Upper lobe of left lung (tissue), 6 donors: ENCODE measurements around the gene HOXB2. TPM values are rescaled to one million over a fixed set of nuclear protein-coding genes. Genes with fewer than 3 reads are reported as not detected.
"Not testable (repeated sequence)": the region's sequence is repeated elsewhere in the genome, so short reads cannot be mapped to it uniquely, and the experiment has no call there.

Experiments
- ATAC-seq, 2 donors: fragments of 200-7000 bp; cut with Tn5 transposase; one replicate each; pipeline ENCODE4 v1.9.1; 2022; ENCODE audit warnings: mild to moderate bottlenecking in 2 of 2, moderate library complexity in 2 of 2; ENCODE audit not compliant: low FRiP score in 2 of 2
- DNase-seq, 2 donors: peaks; one replicate each; pipeline ENCODE4 v3.0.0-alpha.2; 2019 to 2020
- H3K27ac ChIP-seq, 4 donors: fragments of 200-600 bp; sonication (generic); one replicate each; pipeline ENCODE4 v1.5.1; 2016 to 2019
- H3K27me3 ChIP-seq, 4 donors: fragments of 200-600 bp; sonication (generic); one replicate each; pipeline ENCODE4 v1.5.1; 2017 to 2019
- H3K36me3 ChIP-seq, 4 donors: fragments of 200-600 bp; sonication (generic); one replicate each; pipeline ENCODE4 v1.5.1; 2016 to 2019
- H3K4me1 ChIP-seq, 4 donors: fragments of 200-600 bp; sonication (generic); one replicate each; pipeline ENCODE4 v1.5.1; 2018 to 2019
- H3K4me3 ChIP-seq, 4 donors: fragments of 200-600 bp; sonication (generic); one replicate each; pipeline ENCODE4 v1.5.1; 2017 to 2019; ENCODE audit warnings: mild to moderate bottlenecking in 2 of 4, moderate library complexity in 1 of 4
- H3K9me3 ChIP-seq, 4 donors: fragments of 200-600 bp; sonication (generic); one replicate each; pipeline ENCODE4 v1.5.1; 2018 to 2019
- EP300 ChIP-seq, 4 donors: sonication (generic); formaldehyde crosslinking; IDR thresholded peaks; one replicate each; pipeline ENCODE4 v1.5.1; 2017; ENCODE audit warnings: antibody characterized with exemption in 4 of 4, control low read depth in 2 of 4
- POLR2A ChIP-seq, 4 donors: fragments of 450-650 bp; IDR thresholded peaks; one replicate each; pipeline ENCODE4 v1.5.1; 2016 to 2017; ENCODE audit warnings: antibody characterized with exemption in 4 of 4, mild to moderate bottlenecking in 2 of 4
- POLR2AphosphoS5 ChIP-seq, 2 donors: sonication (generic); formaldehyde crosslinking; IDR thresholded peaks; one replicate each; pipeline ENCODE4 v1.5.1; 2017; ENCODE audit warnings: antibody characterized with exemption in 2 of 2
- WGBS, 2 donors: methylation state at CpG; one replicate each; pipeline ENCODE4 v1.1.5; 2017 to 2018; 5-methylcytosine and 5-hydroxymethylcytosine counted together
- total RNA-seq, 6 donors: library from RNA; depleted of rRNA in 4 of 6; stranded (reverse); fragments of >200 nt in 4 of 6; gene quantifications; one replicate each; pipeline versions ENCODE4 v1.1.0 to v1.2.1, GENCODE V29; 2016 to 2021
- TF ChIP-seq, protein P1 (sequence below), 6 experiments: fragments of 450-650 bp in 4 of 6; fragments of 200-600 bp in 2 of 6; sonication (generic) in 2 of 6; IDR thresholded peaks; one replicate each; pipeline ENCODE4 v1.5.1; 2016 to 2019; ENCODE audit warnings: antibody characterized with exemption in 6 of 6
- donor health status: DM: no; HTN: no; CAD: no; lungs with moderate emphysema.
- donor health status: DM: no; HTN: yes; CAD: no; lungs with severe emphysema.

Gene HOXB2
- total RNA-seq, 6 donors from 2014 or later, result 1.4 to 16.1 (median 7.4) TPM

DNA sequence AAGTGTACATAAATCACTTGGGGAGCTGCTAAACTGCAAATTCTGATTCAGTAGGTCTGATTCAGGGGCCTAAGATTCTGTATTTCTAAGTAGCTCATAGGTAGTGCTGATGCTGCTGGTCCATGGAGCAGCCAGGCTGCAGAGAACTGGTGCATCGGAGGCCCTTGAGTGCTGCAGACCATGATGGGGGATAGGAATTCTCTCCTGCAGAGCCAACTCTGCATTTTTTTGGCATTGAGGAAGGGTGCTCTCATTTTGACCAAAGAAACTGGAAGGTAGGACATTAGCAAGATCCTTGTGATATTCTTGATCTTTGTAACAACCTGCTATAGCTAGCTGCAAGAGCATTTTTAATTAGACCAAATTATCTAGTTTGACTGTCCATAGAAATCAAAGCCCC, 4.7 kb downstream of the HOXB2 start:
- no peak for DNase-seq
- Histone ChIP-seq H3K27me3 (peaks cover 0 to 39% (median 22%) of the 10 kb centered on the region in 4 donors), H3K27ac (no peak overlapping the region), H3K9me3 (no peaks in the 10 kb centered on the region), H3K36me3 (no peaks in the 10 kb centered on the region), H3K4me1 (peaks cover 6 to 28% (median 13%) of the 10 kb centered on the region in 4 donors), H3K4me3 (no peak overlapping the region)
- WGBS, 2 donors, result 71 to 95% methylated on average over 1 of the region's 1 CpG
- TF ChIP-seq, protein P1, sequence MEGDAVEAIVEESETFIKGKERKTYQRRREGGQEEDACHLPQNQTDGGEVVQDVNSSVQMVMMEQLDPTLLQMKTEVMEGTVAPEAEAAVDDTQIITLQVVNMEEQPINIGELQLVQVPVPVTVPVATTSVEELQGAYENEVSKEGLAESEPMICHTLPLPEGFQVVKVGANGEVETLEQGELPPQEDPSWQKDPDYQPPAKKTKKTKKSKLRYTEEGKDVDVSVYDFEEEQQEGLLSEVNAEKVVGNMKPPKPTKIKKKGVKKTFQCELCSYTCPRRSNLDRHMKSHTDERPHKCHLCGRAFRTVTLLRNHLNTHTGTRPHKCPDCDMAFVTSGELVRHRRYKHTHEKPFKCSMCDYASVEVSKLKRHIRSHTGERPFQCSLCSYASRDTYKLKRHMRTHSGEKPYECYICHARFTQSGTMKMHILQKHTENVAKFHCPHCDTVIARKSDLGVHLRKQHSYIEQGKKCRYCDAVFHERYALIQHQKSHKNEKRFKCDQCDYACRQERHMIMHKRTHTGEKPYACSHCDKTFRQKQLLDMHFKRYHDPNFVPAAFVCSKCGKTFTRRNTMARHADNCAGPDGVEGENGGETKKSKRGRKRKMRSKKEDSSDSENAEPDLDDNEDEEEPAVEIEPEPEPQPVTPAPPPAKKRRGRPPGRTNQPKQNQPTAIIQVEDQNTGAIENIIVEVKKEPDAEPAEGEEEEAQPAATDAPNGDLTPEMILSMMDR (IDR thresholded peaks at IDR 0.05), result no peak
- no peak for TF ChIP-seq POLR2AphosphoS5 (IDR thresholded peaks at IDR 0.05)
- TF ChIP-seq EP300 (IDR thresholded peaks at IDR 0.05), result no peak
- no peak for TF ChIP-seq POLR2A (IDR thresholded peaks at IDR 0.05)
- ATAC-seq, result no peak

GRCh38 chr17:48539177-48539576, 5.7 kb downstream of the HOXB2 start:
- Histone ChIP-seq H3K4me3 (no peak overlapping the region), H3K27me3 (peaks cover 0 to 29% (median 20%) of the 10 kb centered on the region in 4 donors), H3K9me3 (no peaks in the 10 kb centered on the region), H3K4me1 (peaks cover 5 to 17% (median 7%) of the 10 kb centered on the region in 4 donors), H3K36me3 (no peaks in the 10 kb centered on the region), H3K27ac (no peak overlapping the region)
- TF ChIP-seq POLR2A (IDR thresholded peaks at IDR 0.05), result no peak
- TF ChIP-seq, protein P1 (IDR thresholded peaks at IDR 0.05), result no peak
- no peak for TF ChIP-seq EP300 (IDR thresholded peaks at IDR 0.05)
- no peak for TF ChIP-seq POLR2AphosphoS5 (IDR thresholded peaks at IDR 0.05)
- 71 to 74% methylated on average over 4 of the region's 4 CpGs for WGBS, 2 donors
- DNase-seq (no peak), ATAC-seq (no peak)

- TF ChIP-seq, protein P1 (IDR thresholded peaks at IDR 0.05), result no peak
- TF ChIP-seq POLR2A (IDR thresholded peaks at IDR 0.05) (no peak), POLR2AphosphoS5 (IDR thresholded peaks at IDR 0.05) (no peak), EP300 (IDR thresholded peaks at IDR 0.05) (no peak)
- DNase-seq (no peak), ATAC-seq (no peak)
- H3K27ac ChIP-seq, result no peak overlapping the region
- H3K27me3 ChIP-seq, result peaks cover 0 to 12% (median 9%) of the 10 kb centered on the region in 4 donors
- peaks cover 0 to 4% (median 0%) of the 10 kb centered on the region in 4 donors for H3K4me1 ChIP-seq
- H3K36me3 ChIP-seq, result no peaks in the 10 kb centered on the region
- H3K9me3 ChIP-seq, result no peaks in the 10 kb centered on the region
- 91 to 97% methylated on average over 3 of the region's 3 CpGs for WGBS, 2 donors
- no peak overlapping the region for H3K4me3 ChIP-seq
Observed at GRCh38 chr17:48537316-48537715, 7.6 kb downstream of the HOXB2 start.

- H3K4me1 ChIP-seq, DNase-seq, H3K4me3 ChIP-seq, H3K36me3 ChIP-seq, ATAC-seq, H3K27me3 ChIP-seq, H3K27ac ChIP-seq, H3K9me3 ChIP-seq: not testable (repeated sequence)
- 88 to 89% methylated on average over 9 of the region's 9 CpGs for WGBS, 2 donors
Observed at GRCh38 chr17:48535793-48536559, 8.9 kb downstream of the HOXB2 start.

GRCh38 chr17:48532261-48532660, 12.6 kb downstream of the HOXB2 start:
- H3K36me3 ChIP-seq, result no peaks in the 10 kb centered on the region
- ATAC-seq (no peak), DNase-seq (no peak)
- 44 to 63% methylated on average over 6 to 8 of the region's 8 CpGs for WGBS, 2 donors
- TF ChIP-seq EP300 (IDR thresholded peaks at IDR 0.05) (no peak), POLR2A (IDR thresholded peaks at IDR 0.05) (no peak), POLR2AphosphoS5 (IDR thresholded peaks at IDR 0.05) (no peak)
- TF ChIP-seq, protein P1 (IDR thresholded peaks at IDR 0.05), result no peak
- no peak overlapping the region for H3K4me3 ChIP-seq
- peaks cover 0 to 2% (median under 1%) of the 10 kb centered on the region in 4 donors for H3K4me1 ChIP-seq
- H3K9me3 ChIP-seq, result no peaks in the 10 kb centered on the region
- peaks cover 0 to 11% (median 2%) of the 10 kb centered on the region in 4 donors for H3K27me3 ChIP-seq
- no peak overlapping the region for H3K27ac ChIP-seq
